ENCODE measurements around the gene NSUN2. TPM values are rescaled to one million over a fixed set of nuclear protein-coding genes. Genes with fewer than 3 reads are reported as not detected.

Gene NSUN2
- total RNA-seq, 1 experiment from 2014 or later = 155 TPM

GRCh38 chr5:6607559-6607936 is 25.3 kb downstream of the NSUN2 start:
- H3K27ac ChIP-seq = no peak overlapping the region
- no peaks in the 10 kb centered on the region for H3K9me3 ChIP-seq (ENCODE audit: insufficient read depth, low read depth)
- H2AFZ ChIP-seq = no peak overlapping the region
- no peaks in the 10 kb centered on the region for H3K27me3 ChIP-seq (ENCODE audit: insufficient read depth, low read depth)
- H3K4me3 ChIP-seq = no peak overlapping the region
- H3K9me2 ChIP-seq (ENCODE audit: insufficient read depth) = no peaks in the 10 kb centered on the region
- H4K20me1 ChIP-seq (ENCODE audit: insufficient read depth) = peaks cover 58% of the 10 kb centered on the region
- 0 out of 2 replicates have a peak, but pooled peaks cover 2% of the 10 kb centered on the region for H3K79me2 ChIP-seq (ENCODE audit: low read depth)
- DNase-seq = no peak
- intact Hi-C loops (cut with micrococcal nuclease; ENCODE audit: unreplicated experiment) = no loop called here
- POLR2A ChIA-PET (ENCODE audit: unreplicated experiment) = no interaction called here
- CTCF ChIA-PET = no interaction called here
- no peak for TF ChIP-seq CTCF (conservative IDR thresholded peaks at IDR 0.05)
- no peak for TF ChIP-seq EZH2 (IDR thresholded peaks at IDR 0.05; ENCODE audit: low read depth)
- no TSS peak for BruUV-seq (replicated peaks)
- H3F3A ChIP-seq (ENCODE audit: insufficient read depth, low read depth) = peaks cover 6% of the 10 kb centered on the region; the same call in 1 of the 2 replicates
- H3K36me3 ChIP-seq (ENCODE audit: low read depth) = peaks cover 79% of the 10 kb centered on the region
- no peak overlapping the region for H3K4me2 ChIP-seq
- no peaks in the 10 kb centered on the region for H3K4me1 ChIP-seq (replicated peaks; ENCODE audit: insufficient read depth)

GRCh38 chr5:6606884-6607558 is 25.8 kb downstream of the NSUN2 start:
- H3K79me2 ChIP-seq (ENCODE audit: low read depth) = no peaks in the 10 kb centered on the region
- intact Hi-C loops (cut with micrococcal nuclease; ENCODE audit: unreplicated experiment) = no loop called here
- H3K9me2 ChIP-seq (ENCODE audit: insufficient read depth) = no peaks in the 10 kb centered on the region
- H3K9me3 ChIP-seq (ENCODE audit: insufficient read depth, low read depth) = no peaks in the 10 kb centered on the region
- H3F3A ChIP-seq (ENCODE audit: insufficient read depth, low read depth) = peaks cover 6% of the 10 kb centered on the region; the same call in 1 of the 2 replicates
- H3K4me1 ChIP-seq (replicated peaks; ENCODE audit: insufficient read depth) = no peaks in the 10 kb centered on the region
- no peak for DNase-seq
- TSS peak; percentile 4 for BruUV-seq (replicated peaks)
- no peak overlapping the region for H2AFZ ChIP-seq
- H3K36me3 ChIP-seq (ENCODE audit: low read depth) = peaks cover 82% of the 10 kb centered on the region
- no peak overlapping the region for H3K27ac ChIP-seq
- H3K4me2 ChIP-seq = no peak overlapping the region
- CTCF ChIA-PET = no interaction called here
- no peak overlapping the region for H3K4me3 ChIP-seq
- peaks cover 58% of the 10 kb centered on the region for H4K20me1 ChIP-seq (ENCODE audit: insufficient read depth)
- H3K27me3 ChIP-seq (ENCODE audit: insufficient read depth, low read depth) = no peaks in the 10 kb centered on the region
- POLR2A ChIA-PET (ENCODE audit: unreplicated experiment) = no interaction called here
- TF ChIP-seq EZH2 (IDR thresholded peaks at IDR 0.05; ENCODE audit: low read depth) (no peak), CTCF (conservative IDR thresholded peaks at IDR 0.05) (no peak)

- no peaks in the 10 kb centered on the region for H3K4me1 ChIP-seq (replicated peaks; ENCODE audit: insufficient read depth)
- H3K9me2 ChIP-seq (ENCODE audit: insufficient read depth) = no peaks in the 10 kb centered on the region
- H4K20me1 ChIP-seq (ENCODE audit: insufficient read depth) = peaks cover 45% of the 10 kb centered on the region
- H3K4me2 ChIP-seq = no peak overlapping the region
- DNase-seq = no peak
- peaks cover 84% of the 10 kb centered on the region for H3K36me3 ChIP-seq (ENCODE audit: low read depth)
- TF ChIP-seq EZH2 (IDR thresholded peaks at IDR 0.05; ENCODE audit: low read depth) = no peak
- TF ChIP-seq CTCF (conservative IDR thresholded peaks at IDR 0.05) = no peak
- peaks cover 6% of the 10 kb centered on the region; the same call in 1 of the 2 replicates for H3F3A ChIP-seq (ENCODE audit: insufficient read depth, low read depth)
- no peak overlapping the region for H3K27ac ChIP-seq
- H2AFZ ChIP-seq = no peak overlapping the region
- H3K79me2 ChIP-seq (ENCODE audit: low read depth) = no peaks in the 10 kb centered on the region
- ChIA-PET CTCF (no interaction called here), POLR2A (ENCODE audit: unreplicated experiment) (no interaction called here)
- no peak overlapping the region for H3K4me3 ChIP-seq
- no peaks in the 10 kb centered on the region for H3K9me3 ChIP-seq (ENCODE audit: insufficient read depth, low read depth)
- intact Hi-C loops (cut with micrococcal nuclease; ENCODE audit: unreplicated experiment) = no loop called here
- no peaks in the 10 kb centered on the region for H3K27me3 ChIP-seq (ENCODE audit: insufficient read depth, low read depth)
- no TSS peak for BruUV-seq (replicated peaks)
These were observed 27.9 kb downstream of the NSUN2 start for GRCh38 chr5:6604946-6605345.
